DND-41 (cell line): ENCODE measurements around the gene PLEKHD1.

ENCODE experiments used
- ATAC-seq: fragments of 200-7000 bp; cut with Tn5 transposase; 3 replicates; pipeline ENCODE4 v1.9.1; 2021; ENCODE audit warnings: low read depth; ENCODE audit not compliant: insufficient read depth
- DNase-seq: peaks from one replicate; pipeline ENCODE4 v3.0.0-alpha.2; 2020
- H2AFZ ChIP-seq: 2 replicates; pipeline ENCODE4 v1.6.0; 2012; ENCODE audit warnings: low read depth, low read length
- H3K27ac ChIP-seq: 2 replicates; pipeline ENCODE4 v1.5.1; 2012; ENCODE audit warnings: low read length, inconsistent platforms
- H3K27me3 ChIP-seq: fragments of 200-600 bp; sonication (generic); 2 replicates; pipeline ENCODE4 v1.6.0; 2012; ENCODE audit warnings: low read length, mild to moderate bottlenecking, inconsistent platforms; ENCODE audit not compliant: insufficient read depth, poor library complexity
- H3K36me3 ChIP-seq: 2 replicates; pipeline ENCODE4 v1.5.1; 2012; ENCODE audit warnings: low read length, inconsistent platforms; ENCODE audit not compliant: insufficient read depth
- H3K4me1 ChIP-seq: 2 replicates; pipeline ENCODE4 v1.5.1; 2012; ENCODE audit warnings: mild to moderate bottlenecking, low read length; ENCODE audit not compliant: insufficient read depth
- H3K4me2 ChIP-seq: 2 replicates; pipeline ENCODE4 v1.6.0; 2012; ENCODE audit warnings: mild to moderate bottlenecking, moderate library complexity, low read length, inconsistent platforms; ENCODE audit not compliant: insufficient read depth
- H3K4me3 ChIP-seq, 2 experiments: fragments of 200-600 bp in 1 of 2; shearing (Covaris generic) in 1 of 2; 2 replicates each; pipeline ENCODE4 v1.5.1; 2012 to 2016; ENCODE audit warnings: inconsistent platforms in 2 of 2, low read length in 2 of 2, mild to moderate bottlenecking in 2 of 2, low read depth in 1 of 2, moderate library complexity in 1 of 2
- H3K79me2 ChIP-seq: 2 replicates; pipeline ENCODE4 v1.6.0; 2012; ENCODE audit warnings: low read length, inconsistent platforms; ENCODE audit not compliant: insufficient read depth
- H3K9ac ChIP-seq: 2 replicates; pipeline ENCODE4 v1.6.0; 2012; ENCODE audit warnings: low read depth, mild to moderate bottlenecking, inconsistent platforms, low read length, moderate library complexity
- H3K9me3 ChIP-seq: 2 replicates; pipeline ENCODE4 v1.5.1; 2012; ENCODE audit warnings: low read length, moderate library complexity, mild to moderate bottlenecking, inconsistent platforms; ENCODE audit not compliant: insufficient read depth, severe bottlenecking
- H4K20me1 ChIP-seq: 2 replicates; pipeline ENCODE4 v1.6.0; 2012; ENCODE audit warnings: low read length; ENCODE audit not compliant: insufficient read depth
- EZH2 ChIP-seq: IDR thresholded peaks from 3 replicates; pipeline ENCODE4 v1.6.1; 2012; ENCODE audit warnings: borderline replicate concordance, low read depth, mild to moderate bottlenecking, moderate library complexity, low read length, inconsistent platforms; ENCODE audit not compliant: severe bottlenecking
- TF ChIP-seq, protein P1 (sequence below): IDR thresholded peaks from 2 replicates; pipeline ENCODE4 v1.5.1; 2012; ENCODE audit warnings: borderline replicate concordance, low read length, moderate library complexity, mild to moderate bottlenecking; ENCODE audit not compliant: poor library complexity, severe bottlenecking; ENCODE audit errors: extremely low read depth

PLEKHD1 gene

DNA sequence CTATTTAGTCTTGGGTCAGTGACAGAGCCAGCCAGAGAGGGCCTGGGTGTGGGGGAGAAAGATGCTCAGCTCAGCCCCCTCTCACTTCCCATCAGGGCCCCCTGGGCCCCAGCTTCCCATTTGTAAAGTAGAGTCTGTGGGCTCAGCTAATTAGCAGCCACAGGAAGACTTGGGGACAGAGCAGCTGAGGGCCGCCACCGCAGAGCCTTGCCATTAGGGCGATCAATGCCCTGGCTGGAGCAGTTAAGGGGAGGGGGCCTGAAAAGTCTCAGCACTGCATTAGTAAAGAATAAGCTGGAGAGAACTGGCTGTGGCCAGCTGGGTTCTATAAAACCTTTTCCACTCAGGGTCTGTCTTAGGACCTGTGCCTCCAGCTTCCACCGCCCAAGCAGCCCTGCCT is 2.7 kb downstream of the PLEKHD1 start:
- TF ChIP-seq EZH2 = no peak
- TF ChIP-seq, protein P1, sequence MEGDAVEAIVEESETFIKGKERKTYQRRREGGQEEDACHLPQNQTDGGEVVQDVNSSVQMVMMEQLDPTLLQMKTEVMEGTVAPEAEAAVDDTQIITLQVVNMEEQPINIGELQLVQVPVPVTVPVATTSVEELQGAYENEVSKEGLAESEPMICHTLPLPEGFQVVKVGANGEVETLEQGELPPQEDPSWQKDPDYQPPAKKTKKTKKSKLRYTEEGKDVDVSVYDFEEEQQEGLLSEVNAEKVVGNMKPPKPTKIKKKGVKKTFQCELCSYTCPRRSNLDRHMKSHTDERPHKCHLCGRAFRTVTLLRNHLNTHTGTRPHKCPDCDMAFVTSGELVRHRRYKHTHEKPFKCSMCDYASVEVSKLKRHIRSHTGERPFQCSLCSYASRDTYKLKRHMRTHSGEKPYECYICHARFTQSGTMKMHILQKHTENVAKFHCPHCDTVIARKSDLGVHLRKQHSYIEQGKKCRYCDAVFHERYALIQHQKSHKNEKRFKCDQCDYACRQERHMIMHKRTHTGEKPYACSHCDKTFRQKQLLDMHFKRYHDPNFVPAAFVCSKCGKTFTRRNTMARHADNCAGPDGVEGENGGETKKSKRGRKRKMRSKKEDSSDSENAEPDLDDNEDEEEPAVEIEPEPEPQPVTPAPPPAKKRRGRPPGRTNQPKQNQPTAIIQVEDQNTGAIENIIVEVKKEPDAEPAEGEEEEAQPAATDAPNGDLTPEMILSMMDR = no peak
- no peaks in the 10 kb centered on the region for H3K4me1 ChIP-seq
- H3K4me3 ChIP-seq = no peak overlapping the region
- DNase-seq (no peak), ATAC-seq (no peak)
- H3K9me3 ChIP-seq = no peaks in the 10 kb centered on the region
- H3K79me2 ChIP-seq = no peaks in the 10 kb centered on the region
- no peaks in the 10 kb centered on the region for H3K36me3 ChIP-seq
- H2AFZ ChIP-seq = no peak overlapping the region
- H3K27ac ChIP-seq = no peak overlapping the region
- H3K4me2 ChIP-seq = no peak overlapping the region
- H3K9ac ChIP-seq = no peak overlapping the region
- H3K27me3 ChIP-seq = no peaks in the 10 kb centered on the region
- H4K20me1 ChIP-seq = no peaks in the 10 kb centered on the region

DNA sequence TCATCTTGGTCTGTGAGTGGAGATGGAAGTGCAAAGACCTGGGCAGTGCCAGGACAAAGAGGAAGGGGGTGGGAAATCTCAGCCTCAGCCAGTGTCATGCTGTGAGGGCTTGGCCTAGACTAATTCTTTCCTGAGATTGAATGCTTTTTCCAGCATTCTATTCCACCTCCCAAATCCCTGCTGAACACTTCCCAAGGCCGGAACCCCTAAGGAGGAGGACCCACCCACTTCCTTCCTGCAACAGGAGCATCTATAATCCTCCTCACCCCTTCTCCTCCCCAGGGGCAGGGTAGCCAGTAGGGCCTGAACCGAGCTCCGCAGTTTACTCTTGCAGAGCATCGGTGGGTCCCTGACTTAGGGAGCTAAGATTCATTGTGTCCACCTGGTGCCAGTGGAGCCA is 3.2 kb downstream of the PLEKHD1 start:
- H3K27me3 ChIP-seq = no peaks in the 10 kb centered on the region
- H3K79me2 ChIP-seq = no peaks in the 10 kb centered on the region
- H3K36me3 ChIP-seq = no peaks in the 10 kb centered on the region
- no peak overlapping the region for H3K9ac ChIP-seq
- H3K4me3 ChIP-seq = no peak overlapping the region
- H2AFZ ChIP-seq = no peak overlapping the region
- ATAC-seq (no peak), DNase-seq (no peak)
- no peak overlapping the region for H3K4me2 ChIP-seq
- no peaks in the 10 kb centered on the region for H3K4me1 ChIP-seq
- no peaks in the 10 kb centered on the region for H3K9me3 ChIP-seq
- H3K27ac ChIP-seq = no peak overlapping the region
- no peaks in the 10 kb centered on the region for H4K20me1 ChIP-seq
- TF ChIP-seq, protein P1 = no peak
- no peak for TF ChIP-seq EZH2

DNA sequence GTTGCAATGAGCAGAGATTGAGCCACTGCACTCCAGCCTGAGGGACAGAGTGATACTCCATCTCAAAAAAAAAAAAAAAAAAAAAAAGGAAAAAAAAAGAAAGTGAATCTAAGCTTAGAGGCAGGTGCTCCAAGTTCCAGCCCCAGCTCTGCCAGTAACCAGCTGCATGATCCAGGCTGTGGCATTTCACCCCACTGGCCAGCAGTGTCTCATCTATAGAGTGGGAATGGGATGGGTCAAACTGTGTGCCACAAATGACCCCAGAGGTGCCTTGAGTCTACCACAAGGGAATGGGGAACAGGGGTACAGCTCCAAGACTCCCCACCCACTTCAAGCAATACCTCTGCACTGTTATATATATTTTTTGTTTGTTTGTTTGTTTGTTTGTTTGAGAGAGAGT is 5.0 kb downstream of the PLEKHD1 start:
- Histone ChIP-seq H3K4me3 (no peak overlapping the region), H3K9ac (no peak overlapping the region), H3K9me3 (no peaks in the 10 kb centered on the region), H3K27me3 (no peaks in the 10 kb centered on the region), H3K27ac (no peak overlapping the region), H4K20me1 (no peaks in the 10 kb centered on the region), H3K36me3 (no peaks in the 10 kb centered on the region), H3K4me2 (no peak overlapping the region), H3K79me2 (no peaks in the 10 kb centered on the region), H2AFZ (no peak overlapping the region), H3K4me1 (no peaks in the 10 kb centered on the region)
- TF ChIP-seq, protein P1 = no peak
- TF ChIP-seq EZH2 = no peak
- ATAC-seq (no peak), DNase-seq (no peak)
